GM12878 (cell line): ENCODE data around the gene ELOA.

Source experiments
- CHD1 ChIP-seq: IDR thresholded peaks from 2 replicates; pipeline ENCODE4 v1.6.1; 2012; ENCODE audit warnings: low read depth, low read length, improper control_type of control experiment
- SUZ12 ChIP-seq: fragments of 200-600 bp; sonication (generic); IDR thresholded peaks from one replicate; pipeline ENCODE4 v1.6.1; 2018; ENCODE audit warnings: antibody characterized with exemption, mild to moderate bottlenecking; ENCODE audit not compliant: unreplicated experiment
- TAF1 ChIP-seq: IDR thresholded peaks from 2 replicates; pipeline ENCODE4 v1.6.1; 2011; ENCODE audit warnings: mild to moderate bottlenecking, low read depth, low read length, borderline replicate concordance

DNA sequence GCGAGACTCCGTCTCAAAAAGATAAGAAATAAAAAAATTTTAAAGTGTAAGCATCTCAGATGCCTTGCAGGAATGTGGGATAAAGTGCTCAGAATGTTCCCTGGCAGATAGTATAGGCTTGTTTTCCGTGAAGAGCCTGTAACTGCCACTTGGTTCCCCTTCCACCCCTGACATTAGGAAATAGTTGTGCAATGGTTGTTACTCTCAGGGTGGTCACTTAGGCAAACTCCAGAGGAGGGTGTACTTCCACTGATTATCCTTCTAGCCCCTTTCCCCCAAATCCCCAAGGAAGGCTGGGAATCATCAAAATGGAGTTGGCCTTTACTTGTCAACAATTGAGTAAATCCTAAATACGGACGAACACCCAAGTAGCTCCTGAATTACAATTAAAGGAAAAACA, 41.3 kb upstream of the ELOA start:
- TF ChIP-seq SUZ12 (no peak), CHD1 (no peak), TAF1 (no peak)
